ENCODE measurements around the gene C12orf54.
"Not testable (repeated sequence)": the region's sequence is repeated elsewhere in the genome, so short reads cannot be mapped to it uniquely, and the experiment has no call there.

C12orf54 gene

GRCh38 chr12:48472259-48472658, 10.0 kb upstream of the C12orf54 start, which contains the start of gene ANP32D:
TSS of gene ANP32D (plus strand) at chr12:48472559. CDS start at chr12:48472665, 106 bp downstream.
- no peak for TF ChIP-seq TAF1 (IDR thresholded peaks at IDR 0.05; ENCODE audit: borderline replicate concordance, low read depth, low read length)
- TF ChIP-seq POLR2A (IDR thresholded peaks at IDR 0.05; ENCODE audit: low read depth, low read length) = no peak
- no peak for TF ChIP-seq POLR2AphosphoS5 (IDR thresholded peaks at IDR 0.05; ENCODE audit: low read depth, low read length)
- DNase-seq (ENCODE audit: insufficient read length) (no peak), FAIRE-seq (no peak)

- TF ChIP-seq POLR2AphosphoS5 (IDR thresholded peaks at IDR 0.05; ENCODE audit: low read depth, low read length) (no peak), POLR2A (IDR thresholded peaks at IDR 0.05; ENCODE audit: low read depth, low read length) (no peak), TAF1 (IDR thresholded peaks at IDR 0.05; ENCODE audit: borderline replicate concordance, low read depth, low read length) (no peak)
- DNase-seq (ENCODE audit: insufficient read length) = no peak
- FAIRE-seq = no peak
These were observed 9.2 kb upstream of the C12orf54 start for GRCh38 chr12:48473061-48473460.

GRCh38 chr12:48474497-48474896, 7.8 kb upstream of the C12orf54 start:
- DNase-seq (ENCODE audit: insufficient read length); FAIRE-seq: not testable (repeated sequence)

- DNase-seq (ENCODE audit: insufficient read length) (no peak), FAIRE-seq (no peak)
- no peak for TF ChIP-seq POLR2A (IDR thresholded peaks at IDR 0.05; ENCODE audit: low read depth, low read length)
- no peak for TF ChIP-seq POLR2AphosphoS5 (IDR thresholded peaks at IDR 0.05; ENCODE audit: low read depth, low read length)
- no peak for TF ChIP-seq TAF1 (IDR thresholded peaks at IDR 0.05; ENCODE audit: borderline replicate concordance, low read depth, low read length)
These were observed 632 bp downstream of the C12orf54 start for GRCh38 chr12:48482930-48483329.

- FAIRE-seq = no peak
- TF ChIP-seq POLR2A (IDR thresholded peaks at IDR 0.05; ENCODE audit: low read depth, low read length) (no peak), TAF1 (IDR thresholded peaks at IDR 0.05; ENCODE audit: borderline replicate concordance, low read depth, low read length) (no peak)
These were observed 4.0 kb downstream of the C12orf54 start for GRCh38 chr12:48486261-48486660.

GRCh38 chr12:48486679-48487078, 4.4 kb downstream of the C12orf54 start:
- no peak for DNase-seq (ENCODE audit: insufficient read length)
- TF ChIP-seq POLR2A (IDR thresholded peaks at IDR 0.05; ENCODE audit: low read depth, low read length) (no peak), POLR2AphosphoS5 (IDR thresholded peaks at IDR 0.05; ENCODE audit: low read depth, low read length) (no peak), TAF1 (IDR thresholded peaks at IDR 0.05; ENCODE audit: borderline replicate concordance, low read depth, low read length) (no peak)
- FAIRE-seq = no peak

More at GRCh38 chr12:48486261-48486660, 4.0 kb downstream of the C12orf54 start:
- no peak for DNase-seq (ENCODE audit: insufficient read length)

- no peak for TF ChIP-seq TAF1 (IDR thresholded peaks at IDR 0.05; ENCODE audit: borderline replicate concordance, low read depth, low read length)
- no peak for TF ChIP-seq POLR2A (IDR thresholded peaks at IDR 0.05; ENCODE audit: low read depth, low read length)
- no peak for TF ChIP-seq POLR2AphosphoS5 (IDR thresholded peaks at IDR 0.05; ENCODE audit: low read depth, low read length)
- no peak for FAIRE-seq
- no peak for DNase-seq (ENCODE audit: insufficient read length)
These were observed 6.7 kb downstream of the C12orf54 start for GRCh38 chr12:48489012-48489411.

- not testable (repeated sequence) for FAIRE-seq; DNase-seq (ENCODE audit: insufficient read length)
These were observed 7.2 kb downstream of the C12orf54 start for GRCh38 chr12:48489456-48489855.

- not testable (repeated sequence) for DNase-seq (ENCODE audit: insufficient read length); FAIRE-seq
These were observed 18.0 kb downstream of the C12orf54 start for GRCh38 chr12:48500281-48500680.

GRCh38 chr12:48506836-48507235, 24.5 kb downstream of the C12orf54 start:
- DNase-seq (ENCODE audit: insufficient read length); FAIRE-seq: not testable (repeated sequence)

- DNase-seq (ENCODE audit: insufficient read length) (no peak), FAIRE-seq (no peak)
- TF ChIP-seq TAF1 (IDR thresholded peaks at IDR 0.05; ENCODE audit: borderline replicate concordance, low read depth, low read length) (no peak), POLR2A (IDR thresholded peaks at IDR 0.05; ENCODE audit: low read depth, low read length) (no peak)
These were observed 26.7 kb downstream of the C12orf54 start for GRCh38 chr12:48508987-48509386.

- FAIRE-seq = no peak
- TF ChIP-seq POLR2A (IDR thresholded peaks at IDR 0.05; ENCODE audit: low read depth, low read length) (no peak), POLR2AphosphoS5 (IDR thresholded peaks at IDR 0.05; ENCODE audit: low read depth, low read length) (no peak), TAF1 (IDR thresholded peaks at IDR 0.05; ENCODE audit: borderline replicate concordance, low read depth, low read length) (no peak)
- DNase-seq (ENCODE audit: insufficient read length) = no peak
These were observed 27.8 kb downstream of the C12orf54 start for GRCh38 chr12:48510111-48510510.

GRCh38 chr12:48512855-48513254, 30.6 kb downstream of the C12orf54 start:
- FAIRE-seq (peak; percentile 81), DNase-seq (ENCODE audit: insufficient read length) (no peak)
- TF ChIP-seq POLR2A (IDR thresholded peaks at IDR 0.05; ENCODE audit: low read depth, low read length) (no peak), TAF1 (IDR thresholded peaks at IDR 0.05; ENCODE audit: borderline replicate concordance, low read depth, low read length) (no peak), POLR2AphosphoS5 (IDR thresholded peaks at IDR 0.05; ENCODE audit: low read depth, low read length) (no peak)

GRCh38 chr12:48514728-48515127, 32.4 kb downstream of the C12orf54 start:
- TF ChIP-seq POLR2AphosphoS5 (IDR thresholded peaks at IDR 0.05; ENCODE audit: low read depth, low read length) (no peak), TAF1 (IDR thresholded peaks at IDR 0.05; ENCODE audit: borderline replicate concordance, low read depth, low read length) (no peak), POLR2A (IDR thresholded peaks at IDR 0.05; ENCODE audit: low read depth, low read length) (no peak)
- FAIRE-seq = no peak
- no peak for DNase-seq (ENCODE audit: insufficient read length)

GRCh38 chr12:48520381-48520780, 38.1 kb downstream of the C12orf54 start:
- not testable (repeated sequence) for FAIRE-seq; DNase-seq (ENCODE audit: insufficient read length)
